ENCODE data around the gene KLHL20.
"Not testable (repeated sequence)": the region's sequence is repeated elsewhere in the genome, so short reads cannot be mapped to it uniquely, and the experiment has no call there.

KLHL20 gene

DNA sequence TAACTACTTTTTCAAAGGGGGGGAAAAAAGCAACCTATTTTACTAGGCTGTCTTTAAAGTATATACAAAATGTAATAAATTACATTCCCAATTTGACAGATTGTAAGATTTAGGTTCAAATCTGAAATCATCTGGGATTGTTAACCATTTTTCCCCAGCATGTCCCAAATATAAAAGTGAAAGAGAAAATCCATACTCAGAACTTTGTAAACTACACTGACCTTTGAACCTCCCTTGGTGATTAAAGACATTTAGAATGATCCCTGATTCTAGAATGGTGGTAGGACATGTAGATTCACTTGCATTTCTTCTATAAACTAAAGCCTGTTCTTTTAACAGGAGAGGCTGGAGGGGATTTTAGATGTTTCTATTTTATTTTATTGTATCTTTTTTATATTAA is 39.0 kb downstream of the KLHL20 start:
- no peak for DNase-seq (ENCODE audit: low read depth in 1 of 2, low spot score in 1 of 2)

DNA sequence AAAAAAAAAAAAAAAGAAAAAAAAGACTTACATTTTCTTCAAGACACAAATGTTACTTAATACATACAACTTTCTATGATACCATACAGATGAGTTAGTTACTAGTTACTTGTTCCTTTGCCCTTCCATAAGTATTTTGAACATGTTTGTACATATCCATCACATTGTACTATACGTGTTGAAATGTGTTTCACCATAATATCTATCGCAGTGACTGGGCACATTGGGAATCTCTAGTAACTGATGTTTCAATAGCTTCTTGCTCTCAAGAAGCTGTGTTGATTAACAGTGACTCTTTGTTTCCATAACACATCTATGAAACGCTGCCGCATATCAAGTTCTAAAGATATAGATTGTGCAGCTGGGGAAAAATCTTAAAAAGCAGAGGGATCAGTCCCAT is 42.9 kb downstream of the KLHL20 start:
- no peak for DNase-seq (ENCODE audit: low read depth in 1 of 2, low spot score in 1 of 2)

DNA sequence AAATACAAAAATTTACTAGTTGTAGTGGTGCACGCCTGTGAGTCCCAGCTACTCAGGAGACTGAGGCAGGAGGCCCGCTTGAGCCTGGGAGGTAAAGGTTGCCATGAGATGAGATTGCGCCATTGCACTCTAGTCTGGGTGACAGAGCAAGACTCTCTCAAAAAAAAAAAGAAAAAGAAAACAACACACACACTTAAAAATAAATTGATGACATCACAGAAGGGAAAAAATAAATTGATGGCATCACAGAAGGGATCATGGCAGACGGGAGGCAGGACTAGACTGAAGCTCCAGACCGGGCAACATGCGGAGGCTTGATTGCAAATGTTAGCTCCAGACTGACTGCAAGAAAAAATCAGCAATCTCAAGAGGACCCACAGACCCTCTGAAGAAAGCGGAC is 43.3 kb downstream of the KLHL20 start:
- no peak for DNase-seq (ENCODE audit: low read depth in 1 of 2, low spot score in 1 of 2)

DNA sequence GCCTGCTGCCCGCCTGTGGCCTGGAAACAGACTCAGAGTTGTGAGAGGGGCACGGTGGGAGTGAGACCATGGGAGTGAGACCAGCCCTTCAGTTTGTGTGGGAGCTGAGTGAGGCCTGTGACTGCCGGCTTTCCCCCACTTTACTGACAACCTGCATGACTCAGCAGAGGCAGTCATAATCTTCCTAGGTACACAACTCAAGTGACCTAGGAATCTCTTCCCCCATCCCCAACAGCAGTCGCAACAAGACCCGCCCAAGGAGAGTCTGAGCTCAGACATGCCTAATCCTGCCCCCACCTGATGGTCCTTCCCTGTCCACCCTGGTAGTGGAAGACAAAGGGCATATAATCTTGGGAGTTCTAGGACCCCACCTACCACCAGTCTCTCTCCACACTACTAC is 44.2 kb downstream of the KLHL20 start:
- no peak for DNase-seq (ENCODE audit: low read depth in 1 of 2, low spot score in 1 of 2)

- not testable (repeated sequence) for DNase-seq (ENCODE audit: low read depth in 1 of 2, low spot score in 1 of 2)
Measured at GRCh38 chr1:173764331-173764730, 49.5 kb downstream of the KLHL20 start.

GRCh38 chr1:173768206-173768605 is 53.4 kb downstream of the KLHL20 start:
- DNase-seq (ENCODE audit: low read depth in 1 of 2, low spot score in 1 of 2) = no peak

DNA sequence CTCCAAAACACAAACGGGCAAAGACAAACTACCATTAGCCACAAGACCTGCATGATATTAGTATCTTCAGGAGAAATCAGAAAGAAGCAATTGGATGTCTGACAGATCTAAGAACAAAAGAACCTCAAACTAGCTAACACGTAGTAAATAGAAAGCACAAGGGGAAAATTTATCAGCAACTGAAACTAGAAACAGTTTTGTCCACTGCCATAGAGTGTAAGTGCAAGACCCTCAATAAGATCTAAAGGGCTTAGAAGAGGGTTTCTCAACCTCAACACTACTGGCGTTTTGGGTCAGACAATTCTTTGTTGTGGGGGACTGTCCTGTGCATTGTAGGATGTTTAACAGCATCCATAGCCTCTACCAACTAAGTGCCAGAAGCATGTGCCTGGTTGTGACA is 54.0 kb downstream of the KLHL20 start:
- DNase-seq (ENCODE audit: low read depth in 1 of 2, low spot score in 1 of 2) = no peak

- not testable (repeated sequence) for DNase-seq (ENCODE audit: low read depth in 1 of 2, low spot score in 1 of 2)
Measured at GRCh38 chr1:173770330-173770729, 55.5 kb downstream of the KLHL20 start.

DNA sequence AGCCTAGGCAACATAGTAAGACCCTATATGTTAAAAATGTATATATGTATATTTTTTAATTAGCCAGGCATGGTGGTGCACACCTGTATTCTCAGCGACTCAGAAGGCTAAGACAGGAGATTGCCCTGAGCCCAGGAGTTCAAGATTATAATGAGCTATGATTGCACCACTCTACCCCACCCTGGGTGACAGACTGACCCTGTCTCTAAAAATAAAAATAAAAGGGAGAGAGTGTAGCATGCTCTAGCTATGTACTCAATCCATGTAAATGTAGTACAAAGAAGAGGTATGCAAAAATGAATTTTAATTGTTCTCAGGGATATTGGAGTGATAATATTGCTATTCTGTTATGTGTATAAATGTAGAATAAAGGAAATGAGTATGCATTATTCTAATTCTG is 56.8 kb downstream of the KLHL20 start:
- no peak for DNase-seq (ENCODE audit: low read depth in 1 of 2, low spot score in 1 of 2)

GRCh38 chr1:173775578-173776226 is 60.9 kb downstream of the KLHL20 start:
- DNase-seq (ENCODE audit: low read depth in 1 of 2, low spot score in 1 of 2) = no peak

GRCh38 chr1:173779936-173780335 is 65.2 kb downstream of the KLHL20 start:
- no peak for DNase-seq (ENCODE audit: low read depth in 1 of 2, low spot score in 1 of 2)

- DNase-seq (ENCODE audit: low read depth in 1 of 2, low spot score in 1 of 2) = no peak
Measured at GRCh38 chr1:173784997-173785396, 70.2 kb downstream of the KLHL20 start.

- no peak for DNase-seq (ENCODE audit: low read depth in 1 of 2, low spot score in 1 of 2)
Measured at GRCh38 chr1:173789841-173790240, 75.1 kb downstream of the KLHL20 start.

- no peak for DNase-seq (ENCODE audit: low read depth in 1 of 2, low spot score in 1 of 2)
Measured at GRCh38 chr1:173798078-173798477, 83.3 kb downstream of the KLHL20 start.

- not testable (repeated sequence) for DNase-seq (ENCODE audit: low read depth in 1 of 2, low spot score in 1 of 2)
Measured at GRCh38 chr1:173799995-173800394, 85.2 kb downstream of the KLHL20 start.

DNA sequence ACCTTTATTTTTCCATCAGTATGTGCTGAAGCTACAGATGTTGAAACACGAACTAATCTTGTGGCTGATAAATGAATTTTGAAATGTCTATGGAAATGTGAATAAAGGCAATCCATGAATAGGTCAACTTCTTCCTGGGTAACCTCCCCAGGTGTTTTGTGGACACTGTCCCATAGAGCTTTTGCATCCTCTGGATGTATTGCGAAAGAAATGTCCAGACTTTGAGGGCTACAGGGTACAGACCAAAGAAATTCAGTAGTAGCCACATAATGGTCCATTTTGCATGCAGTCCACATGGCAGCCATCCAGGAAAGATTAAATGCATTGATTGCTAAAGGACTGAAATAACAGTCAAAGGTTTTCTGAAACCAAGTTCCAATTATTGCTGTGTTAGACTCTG is 88.2 kb downstream of the KLHL20 start:
- no peak for DNase-seq (ENCODE audit: low read depth in 1 of 2, low spot score in 1 of 2)

- not testable (repeated sequence) for DNase-seq (ENCODE audit: low read depth in 1 of 2, low spot score in 1 of 2)
Measured at GRCh38 chr1:173813654-173814053, 98.9 kb downstream of the KLHL20 start.

DNA sequence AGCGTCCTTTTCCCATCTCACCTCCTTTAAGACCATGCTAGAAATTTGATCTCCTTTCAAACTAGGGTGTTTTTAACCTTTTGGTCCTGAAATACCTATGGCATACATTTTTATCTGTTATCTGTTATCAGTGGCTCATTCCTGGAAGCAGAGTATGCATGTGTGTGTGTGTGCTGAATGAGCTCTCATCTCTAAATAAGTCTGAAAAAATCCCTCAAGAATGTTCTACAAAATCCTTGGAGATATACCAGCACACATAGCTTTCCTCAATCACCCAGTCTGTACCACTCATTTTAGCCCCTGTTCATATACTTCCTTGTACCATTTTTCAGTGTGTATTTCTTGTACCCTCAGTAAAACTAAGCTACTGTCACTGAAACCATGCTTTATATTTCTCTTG is 103.7 kb downstream of the KLHL20 start:
- DNase-seq (ENCODE audit: low read depth in 1 of 2, low spot score in 1 of 2) = no peak

DNA sequence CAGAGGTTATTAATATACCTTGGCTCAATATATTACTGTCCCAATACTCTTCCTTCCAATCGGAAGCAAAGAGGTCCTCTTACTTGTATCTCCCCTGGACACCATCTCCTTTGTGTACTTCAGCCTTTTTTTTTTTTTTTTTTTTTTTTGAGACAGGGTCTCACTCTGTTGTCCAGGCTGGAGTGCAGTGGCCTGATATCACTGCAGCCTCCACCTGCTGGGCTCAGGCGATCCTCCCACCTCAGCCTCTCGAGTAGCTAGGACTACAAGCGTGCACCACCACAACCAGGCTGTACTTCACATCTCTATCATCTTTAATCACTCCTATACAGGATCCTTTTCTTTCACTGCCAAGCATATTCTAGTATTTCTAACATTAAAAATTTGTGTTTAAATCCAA is 106.9 kb downstream of the KLHL20 start:
- no peak for DNase-seq (ENCODE audit: low read depth in 1 of 2, low spot score in 1 of 2)

- no peak for DNase-seq (ENCODE audit: low read depth in 1 of 2, low spot score in 1 of 2)
Measured at GRCh38 chr1:173823781-173824314, 109.1 kb downstream of the KLHL20 start.

DNA sequence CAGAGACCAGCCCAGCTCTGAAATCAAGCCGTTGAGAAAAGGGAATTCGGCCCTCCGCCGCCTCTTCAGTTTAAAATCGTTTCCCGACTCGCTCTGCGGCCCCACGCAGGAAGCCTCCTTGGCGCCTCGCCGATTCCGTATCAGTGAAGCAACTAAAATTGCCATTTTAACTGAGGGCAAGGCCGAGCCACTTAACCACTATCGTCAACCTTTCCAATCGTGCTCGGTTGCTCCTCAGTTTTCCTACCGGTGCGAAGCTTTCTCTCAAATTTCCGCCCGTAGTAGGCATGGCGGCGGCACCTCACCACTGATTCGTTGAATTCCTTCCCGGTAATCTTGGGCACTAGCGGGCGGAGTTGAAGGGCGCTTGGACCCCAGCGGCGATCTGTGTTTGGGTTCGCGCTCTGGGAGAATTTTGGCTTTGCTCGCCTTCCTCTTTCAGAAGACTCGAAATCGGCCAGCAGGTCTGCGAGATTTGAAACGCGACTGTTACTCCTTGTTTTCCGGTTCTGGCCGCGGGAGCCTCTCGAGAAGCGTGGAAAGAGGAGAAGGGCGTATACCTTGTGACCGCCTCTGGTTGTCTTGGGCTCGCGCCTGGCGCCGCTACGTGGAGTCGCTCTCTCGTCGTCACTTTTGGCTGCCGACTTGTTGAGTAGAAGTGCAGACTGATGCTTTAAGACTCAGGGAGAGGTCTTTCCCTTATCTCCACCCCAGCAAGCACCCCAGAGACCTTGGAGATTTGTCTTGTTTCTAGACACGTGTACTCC is 109.7 kb downstream of the KLHL20 start, which contains the start of the genes CENPL and DARS2:
Gene CENPL (minus strand): TSS at position 569 of the 767 bp plus-strand sequence. CDS start 13,584 bp downstream, outside the sequence.
Gene DARS2 (plus strand): TSS at position 359 of the 767 bp plus-strand sequence. CDS start 557 bp downstream, outside the sequence.
- peak; percentile 72 to 92 for DNase-seq (ENCODE audit: low read depth in 1 of 2, low spot score in 1 of 2)

DNA sequence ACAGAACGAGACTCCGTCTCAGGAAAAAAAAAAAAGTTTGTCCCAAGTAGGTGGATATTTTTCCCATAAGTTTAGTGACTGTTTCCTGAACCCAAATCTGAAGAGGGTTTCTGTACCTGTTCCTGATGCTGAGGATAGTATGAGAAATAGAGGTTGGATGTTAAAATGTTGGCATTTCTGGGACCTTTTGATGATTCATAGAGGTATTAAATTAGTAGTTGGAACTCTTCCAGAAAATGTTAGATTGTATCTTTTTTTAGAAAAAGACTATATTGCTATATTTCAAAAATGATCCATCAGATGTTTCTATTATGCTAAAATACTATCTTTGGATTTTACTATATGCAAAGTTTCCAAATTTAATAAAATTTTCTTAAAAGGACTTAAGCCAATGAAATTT is 112.8 kb downstream of the KLHL20 start:
- DNase-seq (ENCODE audit: low read depth in 1 of 2, low spot score in 1 of 2) = no peak
